ENCODE results near the gene DAP. TPM values are rescaled to one million over a fixed set of nuclear protein-coding genes. Genes with fewer than 3 reads are reported as not detected.
"Not testable (repeated sequence)": the region's sequence is repeated elsewhere in the genome, so short reads cannot be mapped to it uniquely, and the experiment has no call there.

Gene DAP
- total RNA-seq, 3 donors from 2014 or later (not counting 1 experiment from before 2014, with no cell fraction given): 38.4 to 48.9 (median 44.9) TPM

GRCh38 chr5:10631316-10631996 is 129.6 kb downstream of the DAP start:
- DNase-seq (no peak), ATAC-seq (no peak)
- Histone ChIP-seq H3K9me3 (ENCODE audit: control insufficient read depth, insufficient read depth, low read length) (no peaks in the 10 kb centered on the region), H3K27me3 (ENCODE audit: control insufficient read depth, insufficient read depth, low read length) (no peaks in the 10 kb centered on the region), H3K4me1 (ENCODE audit: control insufficient read depth, insufficient read depth, low read length) (peaks cover 64% of the 10 kb centered on the region), H3K36me3 (ENCODE audit: control insufficient read depth, insufficient read depth, low read length) (no peaks in the 10 kb centered on the region), H3K27ac (ENCODE audit: low read length) (peak overlapping the region; percentile 67), H3K4me3 (ENCODE audit: low read length) (peak overlapping the region; percentile 11)
- Mint-ChIP-seq H3K27ac (peak overlapping the region in 1 of 2 donors; percentile 89), H3K36me3 (no peaks in the 10 kb centered on the region), H3K27me3 (ENCODE audit: low read depth in 2 of 2) (peaks cover 0 to 6% of the 10 kb centered on the region in 2 donors), H3K4me3 (no peak overlapping the region), H3K9me3 (no peaks in the 10 kb centered on the region), H3K4me1 (peaks cover 37 to 61% of the 10 kb centered on the region in 2 donors)
- TF ChIP-seq CTCF (IDR thresholded peaks at IDR 0.05): no peak
- intact Hi-C loops (cut with micrococcal nuclease): no loop called here
- 84% methylated on average over 18 of the region's 18 CpGs for WGBS (ENCODE audit: insufficient coverage)

- H3K4me3 ChIP-seq (ENCODE audit: low read length); H3K9me3 ChIP-seq (ENCODE audit: control insufficient read depth, insufficient read depth, low read length); H3K9me3 Mint-ChIP-seq; H3K27me3 Mint-ChIP-seq (ENCODE audit: low read depth in 2 of 2); DNase-seq; H3K27me3 ChIP-seq (ENCODE audit: control insufficient read depth, insufficient read depth, low read length); H3K36me3 Mint-ChIP-seq; ATAC-seq; intact Hi-C loops (cut with micrococcal nuclease); H3K27ac ChIP-seq (ENCODE audit: low read length); H3K4me3 Mint-ChIP-seq; H3K36me3 ChIP-seq (ENCODE audit: control insufficient read depth, insufficient read depth, low read length): not testable (repeated sequence)
- Mint-ChIP-seq H3K4me1 (peaks cover 37 to 55% of the 10 kb centered on the region in 2 donors), H3K27ac (peak overlapping the region in 1 of 2 donors; percentile 89)
- 36% methylated on average over 2 of the region's 4 CpGs for WGBS (ENCODE audit: insufficient coverage)
- peaks cover 60% of the 10 kb centered on the region for H3K4me1 ChIP-seq (ENCODE audit: control insufficient read depth, insufficient read depth, low read length)
These were observed 130.3 kb downstream of the DAP start for GRCh38 chr5:10630744-10631143.

GRCh38 chr5:10630126-10630525 is 130.9 kb downstream of the DAP start:
- intact Hi-C loops (cut with micrococcal nuclease): no loop called here
- peaks cover 32 to 49% of the 10 kb centered on the region in 2 donors for H3K4me1 Mint-ChIP-seq
- no peaks in the 10 kb centered on the region for H3K9me3 ChIP-seq (ENCODE audit: control insufficient read depth, insufficient read depth, low read length)
- no peak for TF ChIP-seq CTCF (IDR thresholded peaks at IDR 0.05)
- ATAC-seq (no peak), DNase-seq (no peak)
- H3K4me1 ChIP-seq (ENCODE audit: control insufficient read depth, insufficient read depth, low read length): peaks cover 54% of the 10 kb centered on the region
- H3K27me3 Mint-ChIP-seq (ENCODE audit: low read depth in 2 of 2): peaks cover 0 to 6% of the 10 kb centered on the region in 2 donors
- H3K4me3 ChIP-seq (ENCODE audit: low read length): no peak overlapping the region
- no peak overlapping the region for H3K27ac ChIP-seq (ENCODE audit: low read length)
- no peaks in the 10 kb centered on the region for H3K36me3 Mint-ChIP-seq
- no peak overlapping the region for H3K27ac Mint-ChIP-seq
- H3K4me3 Mint-ChIP-seq: no peak overlapping the region
- WGBS (ENCODE audit: insufficient coverage): 89% methylated on average over 5 of the region's 5 CpGs
- no peaks in the 10 kb centered on the region for H3K27me3 ChIP-seq (ENCODE audit: control insufficient read depth, insufficient read depth, low read length)
- no peaks in the 10 kb centered on the region for H3K9me3 Mint-ChIP-seq
- no peaks in the 10 kb centered on the region for H3K36me3 ChIP-seq (ENCODE audit: control insufficient read depth, insufficient read depth, low read length)

GRCh38 chr5:10629682-10630081 is 131.4 kb downstream of the DAP start:
- DNase-seq: no peak
- no peaks in the 10 kb centered on the region for H3K9me3 ChIP-seq (ENCODE audit: control insufficient read depth, insufficient read depth, low read length)
- H3K4me1 ChIP-seq (ENCODE audit: control insufficient read depth, insufficient read depth, low read length): peaks cover 49% of the 10 kb centered on the region
- TF ChIP-seq CTCF (IDR thresholded peaks at IDR 0.05): no peak
- Mint-ChIP-seq H3K9me3 (no peaks in the 10 kb centered on the region), H3K4me3 (no peak overlapping the region), H3K27ac (no peak overlapping the region), H3K27me3 (ENCODE audit: low read depth in 2 of 2) (peaks cover 0 to 6% of the 10 kb centered on the region in 2 donors), H3K36me3 (no peaks in the 10 kb centered on the region), H3K4me1 (peaks cover 28 to 44% of the 10 kb centered on the region in 2 donors)
- 88% methylated on average over 5 of the region's 5 CpGs for WGBS (ENCODE audit: insufficient coverage)
- H3K36me3 ChIP-seq (ENCODE audit: control insufficient read depth, insufficient read depth, low read length): no peaks in the 10 kb centered on the region
- H3K27ac ChIP-seq (ENCODE audit: low read length): no peak overlapping the region
- intact Hi-C loops (cut with micrococcal nuclease): no loop called here
- no peak overlapping the region for H3K4me3 ChIP-seq (ENCODE audit: low read length)
- no peaks in the 10 kb centered on the region for H3K27me3 ChIP-seq (ENCODE audit: control insufficient read depth, insufficient read depth, low read length)
- no peak for ATAC-seq

Other genes starting within 250 kb of the DAP start
- gene ANKRD33B, start 197.2 kb downstream of the DAP start, total RNA-seq: 1 to 10 TPM; 2.4 to 4.3 (median 3.9) TPM

Data from natural killer cell (primary cell).